ENCODE measurements around the gene PCDHB11. TPM values are rescaled to one million over a fixed set of nuclear protein-coding genes. Genes with fewer than 3 reads are reported as not detected.
"Not testable (repeated sequence)": the region's sequence is repeated elsewhere in the genome, so short reads cannot be mapped to it uniquely, and the experiment has no call there.

Gene PCDHB11
- total and polyA plus RNA-seq, 9 of the 15 experiments (the other 6 are each of a cell fraction or from before 2014, with no cell fraction given): not detected

- CTCF ChIA-PET (ENCODE audit: low intra/inter-chr PET ratio): not testable (repeated sequence)
Measured at GRCh38 chr5:141224844-141225243, 25.4 kb downstream of the PCDHB11 start.

GRCh38 chr5:141225421-141225820, 26.0 kb downstream of the PCDHB11 start:
- H3K27me3 ChIP-seq (ENCODE audit: control insufficient read depth in 2 of 2, insufficient read depth in 2 of 2, low read length in 2 of 2); H3K79me2 ChIP-seq (ENCODE audit: control insufficient read depth, insufficient read depth, low read length); CTCF ChIA-PET (ENCODE audit: low intra/inter-chr PET ratio); H3K9me3 ChIP-seq (replicated peaks; ENCODE audit: control insufficient read depth, insufficient read depth, low read depth, low read length); H3K9ac ChIP-seq (ENCODE audit: insufficient read depth in 1 of 2, low read depth in 2 of 2, low read length in 2 of 2); H4K20me1 ChIP-seq (replicated peaks; ENCODE audit: control insufficient read depth, insufficient read depth, low read length); H3K27ac ChIP-seq (ENCODE audit: extremely low read depth, low read depth, low read length); intact Hi-C loops (cut with micrococcal nuclease); POLR2A ChIA-PET; H3K9me1 ChIP-seq (ENCODE audit: control insufficient read depth, insufficient read depth, low read length); BruUV-seq (replicated peaks); H3K4me2 ChIP-seq (ENCODE audit: insufficient read depth, low read length); H3K4me1 ChIP-seq (replicated peaks in 1 of 2; ENCODE audit: control insufficient read depth in 2 of 2, insufficient read depth in 2 of 2, low read length in 2 of 2); H2AFZ ChIP-seq (ENCODE audit: low read depth, low read length); FAIRE-seq; in situ Hi-C loops (cut with MboI); H3K4me3 ChIP-seq; ATAC-seq; H3K36me3 ChIP-seq (ENCODE audit: control insufficient read depth, insufficient read depth, low read length); DNase-seq (ENCODE audit: extremely low read depth in 1 of 4, low spot score in 3 of 4): not testable (repeated sequence)
- 9% methylated on average over 18 of the region's 30 CpGs for WGBS (ENCODE audit: insufficient coverage, low coverage, missing lambda C conversion rate)

More at GRCh38 chr5:141224844-141225243, 25.4 kb downstream of the PCDHB11 start:
- WGBS (ENCODE audit: insufficient coverage, low coverage, missing lambda C conversion rate): 5% methylated on average over 10 of the region's 40 CpGs
- H3K9me3 ChIP-seq (replicated peaks; ENCODE audit: control insufficient read depth, insufficient read depth, low read depth, low read length); H3K9me1 ChIP-seq (ENCODE audit: control insufficient read depth, insufficient read depth, low read length); intact Hi-C loops (cut with micrococcal nuclease); FAIRE-seq; H2AFZ ChIP-seq (ENCODE audit: low read depth, low read length); BruUV-seq (replicated peaks); H3K4me2 ChIP-seq (ENCODE audit: insufficient read depth, low read length); POLR2A ChIA-PET; H3K36me3 ChIP-seq (ENCODE audit: control insufficient read depth, insufficient read depth, low read length); H3K9ac ChIP-seq (ENCODE audit: insufficient read depth in 1 of 2, low read depth in 2 of 2, low read length in 2 of 2); H4K20me1 ChIP-seq (replicated peaks; ENCODE audit: control insufficient read depth, insufficient read depth, low read length); H3K27me3 ChIP-seq (ENCODE audit: control insufficient read depth in 2 of 2, insufficient read depth in 2 of 2, low read length in 2 of 2); ATAC-seq; H3K27ac ChIP-seq (ENCODE audit: extremely low read depth, low read depth, low read length); H3K79me2 ChIP-seq (ENCODE audit: control insufficient read depth, insufficient read depth, low read length); H3K4me3 ChIP-seq; H3K4me1 ChIP-seq (replicated peaks in 1 of 2; ENCODE audit: control insufficient read depth in 2 of 2, insufficient read depth in 2 of 2, low read length in 2 of 2); DNase-seq (ENCODE audit: extremely low read depth in 1 of 4, low spot score in 3 of 4): not testable (repeated sequence)
- in situ Hi-C loops (cut with MboI): loop anchor here (25.0 kb wide), 1 partner anchor 912 kb away; no protein-coding TSS in a partner anchor
